PC-3 (cell line): ENCODE data around the gene EPB41L4B. TPM values are rescaled to one million over a fixed set of nuclear protein-coding genes. Genes with fewer than 3 reads are reported as not detected.

Source experiments
- ATAC-seq: fragments of 200-7000 bp; cut with Tn5 transposase; 2 replicates; pipeline ENCODE4 v1.9.1; 2020; ENCODE audit warnings: mild to moderate bottlenecking, moderate library complexity
- BruUV-seq: library from RNA; stranded (reverse); fragments of 400-500 nt; replicated peaks from 2 replicates; lab custom pipeline; 2021; lab: Mats Ljungman, UMichigan
- CTCF ChIA-PET: fragments of 300-600 bp; sonication (Branson Sonifier 250); formaldehyde crosslinking; loops from one replicate; lab custom pipeline; 2022; ENCODE audit warnings: antibody characterized with exemption; lab: Charles Lee
- POLR2A ChIA-PET: fragments of 300-600 bp; sonication (Branson Sonifier 250); formaldehyde crosslinking; loops from one replicate; lab custom pipeline; 2022; ENCODE audit warnings: antibody characterized with exemption; ENCODE audit not compliant: unreplicated experiment; lab: Charles Lee
- DNase-seq: peaks from one replicate; pipeline ENCODE4 v3.0.0-alpha.2; 2015
- H2AFZ ChIP-seq: fragments of 300-600 bp; sonication (generic); 2 replicates; pipeline ENCODE4 v1.6.0; 2016; ENCODE audit warnings: antibody characterized with exemption, low read length
- H3F3A ChIP-seq: fragments of 300-600 bp; sonication (generic); one replicate; pipeline ENCODE4 v1.6.0; 2017; ENCODE audit warnings: antibody characterized with exemption, low read length, control low read depth, mild to moderate bottlenecking; ENCODE audit not compliant: unreplicated experiment
- H3K27ac ChIP-seq: fragments of 300-600 bp; sonication (generic); 2 replicates; pipeline ENCODE4 v1.5.1; 2016; ENCODE audit warnings: mild to moderate bottlenecking, low read length
- H3K27me3 ChIP-seq: fragments of 300-600 bp; sonication (generic); 2 replicates; pipeline ENCODE4 v1.6.1; 2016; ENCODE audit warnings: low read length, mixed read lengths
- H3K36me3 ChIP-seq: fragments of 300-600 bp; sonication (generic); 2 replicates; pipeline ENCODE4 v1.6.1; 2016; ENCODE audit warnings: low read depth, mixed run types, low read length, mixed read lengths
- H3K4me1 ChIP-seq: fragments of 300-600 bp; sonication (generic); 2 replicates; pipeline ENCODE4 v1.5.1; 2016; ENCODE audit warnings: low read length; ENCODE audit not compliant: insufficient read depth
- H3K4me2 ChIP-seq: fragments of 300-600 bp; sonication (generic); 2 replicates; pipeline ENCODE4 v1.6.0; 2016; ENCODE audit warnings: low read length
- H3K4me3 ChIP-seq: fragments of 300-600 bp; sonication (generic); 2 replicates; pipeline ENCODE4 v1.5.1; 2016; ENCODE audit warnings: mild to moderate bottlenecking, low read length, mixed read lengths
- H3K79me2 ChIP-seq: fragments of 300-600 bp; sonication (generic); 2 replicates; pipeline ENCODE4 v1.6.1; 2017; ENCODE audit warnings: low read length, mixed read lengths
- H3K9ac ChIP-seq: fragments of 300-600 bp; sonication (generic); 2 replicates; pipeline ENCODE4 v1.6.0; 2016; ENCODE audit warnings: mild to moderate bottlenecking, low read length
- H3K9me2 ChIP-seq: fragments of 300-600 bp; sonication (generic); replicated peaks from 2 replicates; pipeline ENCODE4 v1.6.1; 2016; ENCODE audit warnings: mixed run types, low read length, mixed read lengths
- H3K9me3 ChIP-seq: fragments of 300-600 bp; sonication (generic); 2 replicates; pipeline ENCODE4 v1.6.1; 2016; ENCODE audit warnings: low read length, mixed read lengths
- H4K20me1 ChIP-seq: fragments of 300-600 bp; sonication (generic); 2 replicates; pipeline ENCODE4 v1.6.1; 2016; ENCODE audit warnings: low read length, mixed read lengths
- EZH2 ChIP-seq: fragments of 300-600 bp; sonication (generic); IDR thresholded peaks from one replicate; pipeline ENCODE4 v1.6.1; 2017; ENCODE audit warnings: antibody characterized with exemption, mild to moderate bottlenecking, low read length; ENCODE audit not compliant: unreplicated experiment
- EZH2phosphoT487 ChIP-seq: fragments of 300-600 bp; sonication (generic); IDR thresholded peaks from 2 replicates; pipeline ENCODE4 v1.6.1; 2018; ENCODE audit warnings: mild to moderate bottlenecking, antibody characterized with exemption, low read length, borderline replicate concordance
- intact Hi-C: fragments of 100-400 bp; cut with micrococcal nuclease; formaldehyde crosslinking; loops from 2 replicates; pipeline ENCODE4 v1.9.0; 2023
- total RNA-seq: library from RNA; depleted of rRNA; stranded (reverse); fragments of >200 nt; gene quantifications from 2 replicates; pipeline ENCODE4 v1.2.3, GENCODE V29; 2014
- TF ChIP-seq, protein P1 (sequence below): fragments of 300-600 bp; sonication (generic); conservative IDR thresholded peaks from 2 replicates; pipeline ENCODE4 v1.5.1; 2017; ENCODE audit warnings: antibody characterized with exemption, low read depth, mild to moderate bottlenecking, low read length

The EPB41L4B gene
- total RNA-seq, 1 experiment from 2014 or later = 11.2 TPM

DNA sequence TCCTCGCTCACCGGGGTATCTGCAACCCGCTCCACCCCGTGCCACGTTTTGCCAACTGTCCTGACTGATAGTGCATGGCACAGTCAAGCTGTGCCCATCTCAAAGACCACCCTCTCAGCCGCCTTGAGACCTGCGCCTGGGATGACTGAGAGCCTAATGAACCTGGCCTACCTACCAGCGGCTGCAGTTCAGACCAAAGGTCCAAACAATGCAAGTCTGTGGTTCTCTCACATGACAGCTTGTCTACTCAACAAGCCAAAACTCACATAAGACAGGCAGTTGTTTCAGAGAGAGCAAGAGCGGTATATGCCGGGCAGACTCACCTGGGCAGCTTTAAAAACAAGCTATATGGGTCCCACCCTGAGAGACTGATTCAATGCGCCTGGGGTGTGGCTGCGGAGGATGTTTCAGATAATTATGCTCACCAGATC, 70.5 kb downstream of the EPB41L4B start:
- H3K4me3 ChIP-seq = peak overlapping the region; percentile 39; the same call in 1 of the 2 replicates
- H3K4me1 ChIP-seq = peaks cover 63% of the 10 kb centered on the region
- H3F3A ChIP-seq = peaks cover 20% of the 10 kb centered on the region
- peak overlapping the region; percentile 80 for H3K4me2 ChIP-seq
- TF ChIP-seq EZH2 (no peak), EZH2phosphoT487 (no peak)
- TF ChIP-seq, protein P1, sequence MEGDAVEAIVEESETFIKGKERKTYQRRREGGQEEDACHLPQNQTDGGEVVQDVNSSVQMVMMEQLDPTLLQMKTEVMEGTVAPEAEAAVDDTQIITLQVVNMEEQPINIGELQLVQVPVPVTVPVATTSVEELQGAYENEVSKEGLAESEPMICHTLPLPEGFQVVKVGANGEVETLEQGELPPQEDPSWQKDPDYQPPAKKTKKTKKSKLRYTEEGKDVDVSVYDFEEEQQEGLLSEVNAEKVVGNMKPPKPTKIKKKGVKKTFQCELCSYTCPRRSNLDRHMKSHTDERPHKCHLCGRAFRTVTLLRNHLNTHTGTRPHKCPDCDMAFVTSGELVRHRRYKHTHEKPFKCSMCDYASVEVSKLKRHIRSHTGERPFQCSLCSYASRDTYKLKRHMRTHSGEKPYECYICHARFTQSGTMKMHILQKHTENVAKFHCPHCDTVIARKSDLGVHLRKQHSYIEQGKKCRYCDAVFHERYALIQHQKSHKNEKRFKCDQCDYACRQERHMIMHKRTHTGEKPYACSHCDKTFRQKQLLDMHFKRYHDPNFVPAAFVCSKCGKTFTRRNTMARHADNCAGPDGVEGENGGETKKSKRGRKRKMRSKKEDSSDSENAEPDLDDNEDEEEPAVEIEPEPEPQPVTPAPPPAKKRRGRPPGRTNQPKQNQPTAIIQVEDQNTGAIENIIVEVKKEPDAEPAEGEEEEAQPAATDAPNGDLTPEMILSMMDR = no peak
- H3K27me3 ChIP-seq = no peaks in the 10 kb centered on the region
- intact Hi-C loops = loop anchor here (5.0 to 10.0 kb wide), 3 partner anchors 47 to 133 kb away; partner anchors contain the start of gene TMEM245
- no peak for ATAC-seq
- ChIA-PET CTCF (interaction anchor here (0.6 kb wide), 2 partner anchors 187 to 188 kb away, joined by 3 read pairs; no protein-coding TSS in a partner anchor), POLR2A (interaction anchor here (1.1 kb wide), 1 partner anchor 66 kb away, joined by 5 read pairs; no protein-coding TSS in a partner anchor)
- H3K79me2 ChIP-seq = 0 out of 2 replicates have a peak, but pooled peaks cover 3% of the 10 kb centered on the region
- peak overlapping the region; percentile 100 for H3K27ac ChIP-seq
- H3K9me3 ChIP-seq = no peaks in the 10 kb centered on the region
- BruUV-seq = no TSS peak
- peak; percentile 28 for DNase-seq
- H4K20me1 ChIP-seq = no peaks in the 10 kb centered on the region
- no peaks in the 10 kb centered on the region for H3K9me2 ChIP-seq
- H2AFZ ChIP-seq = no peak overlapping the region
- H3K36me3 ChIP-seq = peaks cover 4% of the 10 kb centered on the region; the same call in 1 of the 2 replicates
- peak overlapping the region; percentile 88 for H3K9ac ChIP-seq

- POLR2A ChIA-PET = interaction anchor here (0.8 kb wide), 1 partner anchor 98 kb away, joined by 4 read pairs; no protein-coding TSS in a partner anchor
- Histone ChIP-seq H3K79me2 (0 out of 2 replicates have a peak, but pooled peaks cover 3% of the 10 kb centered on the region), H3K9me3 (no peaks in the 10 kb centered on the region), H3K4me3 (no peak overlapping the region), H3K9me2 (no peaks in the 10 kb centered on the region), H3K4me1 (peaks cover 63% of the 10 kb centered on the region), H3K36me3 (no peaks in the 10 kb centered on the region; the same call in 1 of the 2 replicates), H4K20me1 (no peaks in the 10 kb centered on the region), H2AFZ (no peak overlapping the region), H3K4me2 (0 out of 2 replicates have a peak overlapping the region, but pooled peaks have one; percentile 80), H3K27me3 (no peaks in the 10 kb centered on the region), H3K27ac (peak overlapping the region; percentile 100), H3K9ac (peak overlapping the region; percentile 88), H3F3A (peaks cover 16% of the 10 kb centered on the region)
- intact Hi-C loops = loop anchor here (5.0 to 10.0 kb wide), 3 partner anchors 48 to 132 kb away; partner anchors contain the start of gene TMEM245
- ATAC-seq (no peak), DNase-seq (no peak)
- CTCF ChIA-PET = interaction anchor here (0.6 kb wide), 1 partner anchor 187 kb away, joined by 3 read pairs; no protein-coding TSS in a partner anchor
- no TSS peak for BruUV-seq
- TF ChIP-seq, protein P1 = peak; percentile 24; the same call in 1 of the 2 replicates
- TF ChIP-seq EZH2phosphoT487 = no peak
- TF ChIP-seq EZH2 = no peak
These were observed 71.2 kb downstream of the EPB41L4B start for GRCh38 chr9:109249615-109250014.

GRCh38 chr9:109248133-109248581, 72.7 kb downstream of the EPB41L4B start:
- H3K27me3 ChIP-seq = no peaks in the 10 kb centered on the region
- no peaks in the 10 kb centered on the region for H3K9me3 ChIP-seq
- H3K9ac ChIP-seq = no peak overlapping the region
- ChIA-PET CTCF (no interaction called here), POLR2A (no interaction called here)
- no peak overlapping the region for H2AFZ ChIP-seq
- BruUV-seq = no TSS peak
- intact Hi-C loops = no loop called here
- no peak overlapping the region for H3K4me2 ChIP-seq
- H3K4me3 ChIP-seq = no peak overlapping the region
- DNase-seq (no peak), ATAC-seq (no peak)
- H3K9me2 ChIP-seq = no peaks in the 10 kb centered on the region
- no peaks in the 10 kb centered on the region; the same call in 1 of the 2 replicates for H3K36me3 ChIP-seq
- TF ChIP-seq EZH2phosphoT487 (no peak), EZH2 (no peak)
- TF ChIP-seq, protein P1 = no peak
- H3K79me2 ChIP-seq = 0 out of 2 replicates have a peak, but pooled peaks cover 3% of the 10 kb centered on the region
- H3K27ac ChIP-seq = no peak overlapping the region
- H4K20me1 ChIP-seq = no peaks in the 10 kb centered on the region
- H3K4me1 ChIP-seq = peaks cover 50% of the 10 kb centered on the region
- peaks cover 7% of the 10 kb centered on the region for H3F3A ChIP-seq
